ENCODE measurements around the gene NXPE4.
"Not testable (repeated sequence)": the region's sequence is repeated elsewhere in the genome, so short reads cannot be mapped to it uniquely, and the experiment has no call there.

DNA sequence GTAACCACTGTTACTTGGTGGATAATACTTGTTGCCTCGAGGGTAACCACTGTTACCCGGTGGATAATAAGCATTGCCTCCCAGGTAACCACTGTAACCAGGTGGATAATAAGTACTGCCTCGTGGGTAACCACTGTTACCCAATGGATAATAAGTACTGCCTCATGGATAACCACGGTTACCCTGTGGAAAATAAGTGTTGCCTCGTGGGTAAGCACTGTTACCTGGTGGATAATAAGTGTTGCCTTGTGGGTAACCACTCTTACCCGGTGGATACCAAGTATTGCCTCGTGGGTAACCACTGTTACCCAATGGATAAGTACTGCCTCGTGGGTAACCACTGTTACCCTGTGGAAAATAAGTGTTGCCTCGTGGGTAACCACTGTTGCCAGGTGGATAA, 13.0 kb upstream of the NXPE4 start:
- TF ChIP-seq RAD21 (IDR thresholded peaks at IDR 0.05; ENCODE audit: low read length); EP300 (IDR thresholded peaks at IDR 0.05; ENCODE audit: borderline replicate concordance in 1 of 2, low read depth in 1 of 2, low read length in 1 of 2); POLR2AphosphoS5 (IDR thresholded peaks at IDR 0.05; ENCODE audit: low read depth, low read length); JUND (IDR thresholded peaks at IDR 0.05); GABPA (IDR thresholded peaks at IDR 0.05; ENCODE audit: low read depth); TEAD4 (IDR thresholded peaks at IDR 0.05; ENCODE audit: borderline replicate concordance, insufficient read depth); TAF1 (IDR thresholded peaks at IDR 0.05; ENCODE audit: borderline replicate concordance, low read depth, low read length); SMC3 (IDR thresholded peaks at IDR 0.05; ENCODE audit: low read depth, low read length): not testable (repeated sequence)
- TF ChIP-seq, protein P1, sequence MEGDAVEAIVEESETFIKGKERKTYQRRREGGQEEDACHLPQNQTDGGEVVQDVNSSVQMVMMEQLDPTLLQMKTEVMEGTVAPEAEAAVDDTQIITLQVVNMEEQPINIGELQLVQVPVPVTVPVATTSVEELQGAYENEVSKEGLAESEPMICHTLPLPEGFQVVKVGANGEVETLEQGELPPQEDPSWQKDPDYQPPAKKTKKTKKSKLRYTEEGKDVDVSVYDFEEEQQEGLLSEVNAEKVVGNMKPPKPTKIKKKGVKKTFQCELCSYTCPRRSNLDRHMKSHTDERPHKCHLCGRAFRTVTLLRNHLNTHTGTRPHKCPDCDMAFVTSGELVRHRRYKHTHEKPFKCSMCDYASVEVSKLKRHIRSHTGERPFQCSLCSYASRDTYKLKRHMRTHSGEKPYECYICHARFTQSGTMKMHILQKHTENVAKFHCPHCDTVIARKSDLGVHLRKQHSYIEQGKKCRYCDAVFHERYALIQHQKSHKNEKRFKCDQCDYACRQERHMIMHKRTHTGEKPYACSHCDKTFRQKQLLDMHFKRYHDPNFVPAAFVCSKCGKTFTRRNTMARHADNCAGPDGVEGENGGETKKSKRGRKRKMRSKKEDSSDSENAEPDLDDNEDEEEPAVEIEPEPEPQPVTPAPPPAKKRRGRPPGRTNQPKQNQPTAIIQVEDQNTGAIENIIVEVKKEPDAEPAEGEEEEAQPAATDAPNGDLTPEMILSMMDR (IDR thresholded peaks at IDR 0.05): not testable (repeated sequence)

Data from SK-N-SH (cell line).